H1 (cell line): ENCODE measurements around the gene MYLK. TPM values are rescaled to one million over a fixed set of nuclear protein-coding genes. Genes with fewer than 3 reads are reported as not detected.
A peak's percentile ranks its signal among the peaks of the same experiment; 100 is the strongest.

Experiments used
- CTCF ChIA-PET: fragments of 300-600 bp; sonication (Branson Sonifier 250); formaldehyde crosslinking; loops from one replicate; lab custom pipeline; 2021; ENCODE audit not compliant: partially characterized antibody; lab: Charles Lee
- POLR2A ChIA-PET: fragments of 300-600 bp; sonication (Branson Sonifier 250); formaldehyde crosslinking; loops from one replicate; lab custom pipeline; 2021; ENCODE audit warnings: inconsistent platforms; ENCODE audit not compliant: partially characterized antibody; lab: Charles Lee
- DNase-seq, 2 experiments: peaks; one replicate each; pipeline versions ENCODE4 v3.0.0 to v3.0.0-alpha.2; 2010 to 2022; ENCODE audit warnings: low spot score in 2 of 2, low read depth in 1 of 2, mixed read lengths in 1 of 2
- FAIRE-seq: peaks from 2 replicates; lab custom pipeline; 2011; peaks lifted over from hg19 to GRCh38; lab: Jason Lieb, UNC
- H2AFZ ChIP-seq: 2 replicates; pipeline ENCODE4 v1.8.1; 2012; ENCODE audit warnings: low read length, inconsistent platforms
- H2AK5ac ChIP-seq: 2 replicates; pipeline ENCODE4 v1.6.1; 2013; ENCODE audit warnings: low read depth, low read length
- H2BK120ac ChIP-seq: replicated peaks from 2 replicates; pipeline ENCODE3; 2013; ENCODE audit warnings: low read depth, low read length, inconsistent platforms
- H2BK12ac ChIP-seq: 2 replicates; pipeline ENCODE4 v1.6.1; 2013; ENCODE audit warnings: low read depth, low read length
- H2BK15ac ChIP-seq: 2 replicates; pipeline ENCODE4 v1.6.1; 2013; ENCODE audit warnings: low read length
- H2BK20ac ChIP-seq: 2 replicates; pipeline ENCODE4 v1.6.1; 2013; ENCODE audit warnings: low read length
- H2BK5ac ChIP-seq: 2 replicates; pipeline ENCODE4 v1.6.1; 2013; ENCODE audit warnings: low read depth, low read length
- H3K14ac ChIP-seq: 2 replicates; pipeline ENCODE4 v1.6.1; 2013; ENCODE audit warnings: inconsistent platforms; ENCODE audit not compliant: insufficient read length
- H3K18ac ChIP-seq: 2 replicates; pipeline ENCODE4 v1.6.1; 2013; ENCODE audit warnings: low read length; ENCODE audit errors: extremely low read depth
- H3K23ac ChIP-seq: 2 replicates; pipeline ENCODE4 v1.6.1; 2013; ENCODE audit warnings: inconsistent platforms; ENCODE audit not compliant: insufficient read length
- H3K23me2 ChIP-seq: 2 replicates; pipeline ENCODE4 v1.6.1; 2013; ENCODE audit warnings: low read depth, low read length
- H3K27ac ChIP-seq: 2 replicates; pipeline ENCODE4 v1.6.1; 2011; ENCODE audit warnings: low read depth, low read length, inconsistent platforms
- H3K27me3 ChIP-seq, 4 experiments: replicated peaks in 1 of 4; 1 replicate in 1 of 4; 2 replicates in 3 of 4; pipeline versions ENCODE4 v1.6.1 to v1.8.1; 2011 to 2013; ENCODE audit warnings: low read length in 3 of 4, mild to moderate bottlenecking in 3 of 4, inconsistent platforms in 2 of 4, mixed read lengths in 2 of 4, moderate library complexity in 1 of 4; ENCODE audit not compliant: control insufficient read depth in 3 of 4, insufficient read depth in 3 of 4; ENCODE audit errors: extremely low read depth in 1 of 4
- H3K36me3 ChIP-seq, 4 experiments: 2 replicates each; pipeline versions ENCODE4 v1.6.1 to v1.8.1; 2011 to 2013; ENCODE audit warnings: mild to moderate bottlenecking in 4 of 4, low read length in 3 of 4, moderate library complexity in 2 of 4, control low read depth in 1 of 4, inconsistent platforms in 1 of 4; ENCODE audit not compliant: insufficient read depth in 4 of 4, control insufficient read depth in 2 of 4
- H3K4ac ChIP-seq: replicated peaks from 2 replicates; pipeline ENCODE3; 2013; ENCODE audit warnings: low read length, low read depth, mixed read lengths, inconsistent platforms; ENCODE audit not compliant: insufficient read length
- H3K4me1 ChIP-seq, 4 experiments: replicated peaks in 1 of 4; 1 replicate in 1 of 4; 2 replicates in 3 of 4; pipeline versions ENCODE4 v1.6.1 to v1.8.1; 2011 to 2013; ENCODE audit warnings: low read length in 3 of 4, inconsistent platforms in 2 of 4, mixed read lengths in 1 of 4; ENCODE audit not compliant: insufficient read depth in 4 of 4, control insufficient read depth in 3 of 4
- H3K4me2 ChIP-seq, 2 experiments: 2 replicates each; pipeline versions ENCODE4 v1.6.1 to v1.8.1; 2011 to 2013; ENCODE audit warnings: low read depth in 2 of 2, low read length in 2 of 2, control low read depth in 1 of 2, inconsistent platforms in 1 of 2, mild to moderate bottlenecking in 1 of 2; ENCODE audit not compliant: insufficient read depth in 1 of 2
- H3K4me3 ChIP-seq, 4 experiments: fragments of 200-600, 300-600 bp in 1 of 4; sonication (generic), shearing (Covaris generic), sonication (Bioruptor Twin) in 1 of 4; 2 replicates each; pipeline versions ENCODE4 v1.5.1 to v1.8.1; 2011 to 2016; ENCODE audit warnings: low read length in 4 of 4, low read depth in 3 of 4, control low read depth in 2 of 4, inconsistent platforms in 2 of 4, mild to moderate bottlenecking in 2 of 4, mixed read lengths in 1 of 4, moderate library complexity in 1 of 4; ENCODE audit not compliant: insufficient read depth in 2 of 4; ENCODE audit errors: extremely low read depth in 1 of 4
- H3K56ac ChIP-seq: replicated peaks from 2 replicates; pipeline ENCODE3; 2013; ENCODE audit warnings: low read depth, mild to moderate bottlenecking, mixed read lengths, low read length, inconsistent platforms; ENCODE audit not compliant: insufficient read length
- H3K79me1 ChIP-seq: 2 replicates; pipeline ENCODE4 v1.6.1; 2013; ENCODE audit warnings: low read depth, low read length, control low read depth
- H3K79me2 ChIP-seq, 2 experiments: 2 replicates each; pipeline versions ENCODE4 v1.6.1 to v1.8.1; 2012 to 2013; ENCODE audit warnings: low read length in 2 of 2, mild to moderate bottlenecking in 2 of 2, inconsistent platforms in 1 of 2; ENCODE audit not compliant: insufficient read depth in 2 of 2, control insufficient read depth in 1 of 2
- H3K9ac ChIP-seq, 4 experiments: replicated peaks in 1 of 4; 1 replicate in 1 of 4; 2 replicates in 3 of 4; pipeline versions ENCODE4 v1.6.1 to v1.8.1; 2011 to 2013; ENCODE audit warnings: low read depth in 3 of 4, low read length in 3 of 4, control low read depth in 2 of 4, mild to moderate bottlenecking in 2 of 4, moderate library complexity in 2 of 4, inconsistent platforms in 1 of 4; ENCODE audit errors: extremely low read depth in 1 of 4
- H3K9me3 ChIP-seq, 2 experiments: 2 replicates each; pipeline versions ENCODE4 v1.6.1 to v1.8.1; 2012 to 2013; ENCODE audit warnings: mild to moderate bottlenecking in 2 of 2, moderate library complexity in 2 of 2, control low read depth in 1 of 2, inconsistent platforms in 1 of 2, low read depth in 1 of 2, low read length in 1 of 2, mixed read lengths in 1 of 2; ENCODE audit not compliant: insufficient read depth in 2 of 2
- H4K20me1 ChIP-seq, 2 experiments: replicated peaks in 1 of 2; 2 replicates each; pipeline versions ENCODE3 to v1.8.1; 2011 to 2013; ENCODE audit warnings: inconsistent platforms in 2 of 2, low read length in 2 of 2, mild to moderate bottlenecking in 1 of 2; ENCODE audit not compliant: insufficient read depth in 2 of 2, control insufficient read depth in 1 of 2
- H4K5ac ChIP-seq: 2 replicates; pipeline ENCODE4 v1.6.1; 2013; ENCODE audit warnings: low read length, low read depth, mixed read lengths, inconsistent platforms; ENCODE audit not compliant: insufficient read length
- H4K8ac ChIP-seq: 2 replicates; pipeline ENCODE4 v1.8.0; 2013; ENCODE audit warnings: mild to moderate bottlenecking, moderate library complexity, low read length, inconsistent platforms; ENCODE audit not compliant: insufficient read depth; ENCODE audit errors: extremely low read depth
- H4K91ac ChIP-seq: replicated peaks from 2 replicates; pipeline ENCODE3; 2013; ENCODE audit warnings: low read length, mixed read lengths, inconsistent platforms; ENCODE audit not compliant: insufficient read length
- BRCA1 ChIP-seq: IDR thresholded peaks from 2 replicates; pipeline ENCODE4 v1.6.1; 2012; ENCODE audit warnings: low read depth, low read length, improper control_type of control experiment
- RAD21 ChIP-seq, 2 experiments: IDR thresholded peaks in 1 of 2; conservative IDR thresholded peaks in 1 of 2; 2 replicates each; pipeline ENCODE4 v1.6.1; 2011; ENCODE audit warnings: low read depth in 2 of 2, low read length in 2 of 2, improper control_type of control experiment in 1 of 2, inconsistent platforms in 1 of 2, mild to moderate bottlenecking in 1 of 2, moderate library complexity in 1 of 2
- WGBS, 2 experiments: shearing (Covaris generic) in 1 of 2; methylation state at CpG; one replicate each; pipeline versions ENCODE4 v1.1.6 to v1.1.7; 2013 to 2015; ENCODE audit warnings: low lambda C conversion rate in 2 of 2, mixed read lengths in 2 of 2, inconsistent platforms in 1 of 2, low coverage in 1 of 2, missing lambda C conversion rate in 1 of 2; ENCODE audit not compliant: insufficient replicate concordance in 2 of 2, insufficient coverage in 1 of 2, insufficient read length in 1 of 2; ENCODE audit errors: extremely low coverage in 1 of 2, missing lambda C conversion rate in 1 of 2; 5-methylcytosine and 5-hydroxymethylcytosine counted together
- polyA plus RNA-seq, 7 experiments: library from polyadenylated mRNA; depleted of rRNA in 3 of 7; stranded (reverse) in 5 of 7; unstranded in 2 of 7; fragments of >200 nt in 5 of 7; fragments of 200-250 nt in 2 of 7; gene quantifications; 1 replicate in 5 of 7; 2 replicates in 1 of 7; 4 replicates in 1 of 7; pipeline versions ENCODE4 v1.2.1 to v1.2.3, GENCODE V29; 2011 to 2013; ENCODE audit warnings: missing spikeins in 2 of 7, mixed read lengths in 2 of 7
- total RNA-seq: library from RNA; stranded (reverse); fragmentation: NEBNext Ultra II Directional; extraction: Animal tissue kit (Norgen Biotek cat#: 25700); gene quantifications from 2 replicates; pipeline ENCODE4 v1.2.1, GENCODE V29; 2021
- TF ChIP-seq, protein P1 (sequence below), 3 experiments: IDR thresholded peaks; 1 replicate in 2 of 3; 2 replicates in 1 of 3; pipeline versions ENCODE4 v1.5.1 to v1.6.1; 2011; ENCODE audit warnings: low read length in 3 of 3, mild to moderate bottlenecking in 3 of 3, inconsistent platforms in 2 of 3, low read depth in 1 of 3, moderate library complexity in 1 of 3; ENCODE audit not compliant: insufficient read depth in 1 of 3; ENCODE audit errors: control extremely low read depth in 1 of 3

The MYLK gene
- total and polyA plus RNA-seq, 2 of the 8 experiments (the other 6 are each of a cell fraction or from before 2014, with no cell fraction given) = 11.6 to 21.3 TPM

DNA sequence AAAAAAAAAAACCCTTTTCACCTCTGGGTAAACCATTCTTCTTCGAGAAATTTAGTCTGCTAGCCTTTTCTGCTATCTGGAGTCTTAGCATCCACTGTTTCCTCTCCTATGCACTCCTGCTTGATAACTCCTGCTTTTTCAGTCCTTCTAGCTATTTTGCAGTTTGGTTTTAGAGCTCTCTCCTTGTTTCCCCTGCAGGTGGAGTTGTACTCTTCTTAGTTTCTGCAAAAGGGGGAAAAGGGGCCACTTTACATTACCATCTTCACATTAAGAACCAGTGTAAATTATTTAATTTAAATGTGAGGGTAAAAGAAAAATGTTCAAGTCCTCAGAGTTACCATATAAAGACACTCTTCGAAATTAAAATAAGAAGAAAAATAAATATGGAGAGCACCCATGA, 23.6 kb upstream of the MYLK start:
- no peaks in the 10 kb centered on the region for H3K79me2 ChIP-seq
- FAIRE-seq (no peak), DNase-seq (no peak)
- no peaks in the 10 kb centered on the region for H3K27me3 ChIP-seq
- no peak overlapping the region for H3K18ac ChIP-seq
- H3K27ac ChIP-seq = no peak overlapping the region
- WGBS, 2 experiments = 59% methylated on average over 2 of the region's 2 CpGs; no CpG with 5 or more reads in 1 of the 2 experiments
- H4K5ac ChIP-seq = no peak overlapping the region
- no peak overlapping the region for H3K56ac ChIP-seq
- H4K20me1 ChIP-seq = no peaks in the 10 kb centered on the region
- H3K9me3 ChIP-seq = no peaks in the 10 kb centered on the region
- H2BK15ac ChIP-seq = no peak overlapping the region
- no peak overlapping the region for H4K91ac ChIP-seq
- no peak overlapping the region for H4K8ac ChIP-seq
- H2BK20ac ChIP-seq = no peak overlapping the region
- no peak overlapping the region for H2AFZ ChIP-seq
- no peak overlapping the region for H2AK5ac ChIP-seq
- no peaks in the 10 kb centered on the region for H3K79me1 ChIP-seq
- no peaks in the 10 kb centered on the region for H3K4me1 ChIP-seq
- CTCF ChIA-PET = interaction anchor here (0.6 to 1.6 kb wide), 17 partner anchors 9 to 728 kb away, joined by 3 to 8 read pairs (median 3); no protein-coding TSS in a partner anchor
- no peak overlapping the region for H2BK5ac ChIP-seq
- H3K9ac ChIP-seq = no peak overlapping the region
- no peak overlapping the region for H3K4me2 ChIP-seq
- H3K36me3 ChIP-seq = no peaks in the 10 kb centered on the region; a peak in 1 of 8 replicates
- no peak overlapping the region for H3K14ac ChIP-seq
- H2BK12ac ChIP-seq = no peak overlapping the region
- H3K23ac ChIP-seq = no peak overlapping the region
- POLR2A ChIA-PET = interaction anchor here (0.8 to 0.9 kb wide), 2 partner anchors 11 to 48 kb away, joined by 3 to 4 read pairs; no protein-coding TSS in a partner anchor
- no peaks in the 10 kb centered on the region for H3K23me2 ChIP-seq
- H2BK120ac ChIP-seq = no peak overlapping the region
- TF ChIP-seq RAD21 (IDR thresholded peaks at IDR 0.05 in 1 of 2, conservative IDR thresholded peaks at IDR 0.05 in 1 of 2; ENCODE audit: low read depth in 2 of 2, low read length in 2 of 2) = peak; percentile 36 to 51; a peak in 3 of 4 replicates
- TF ChIP-seq, protein P1, sequence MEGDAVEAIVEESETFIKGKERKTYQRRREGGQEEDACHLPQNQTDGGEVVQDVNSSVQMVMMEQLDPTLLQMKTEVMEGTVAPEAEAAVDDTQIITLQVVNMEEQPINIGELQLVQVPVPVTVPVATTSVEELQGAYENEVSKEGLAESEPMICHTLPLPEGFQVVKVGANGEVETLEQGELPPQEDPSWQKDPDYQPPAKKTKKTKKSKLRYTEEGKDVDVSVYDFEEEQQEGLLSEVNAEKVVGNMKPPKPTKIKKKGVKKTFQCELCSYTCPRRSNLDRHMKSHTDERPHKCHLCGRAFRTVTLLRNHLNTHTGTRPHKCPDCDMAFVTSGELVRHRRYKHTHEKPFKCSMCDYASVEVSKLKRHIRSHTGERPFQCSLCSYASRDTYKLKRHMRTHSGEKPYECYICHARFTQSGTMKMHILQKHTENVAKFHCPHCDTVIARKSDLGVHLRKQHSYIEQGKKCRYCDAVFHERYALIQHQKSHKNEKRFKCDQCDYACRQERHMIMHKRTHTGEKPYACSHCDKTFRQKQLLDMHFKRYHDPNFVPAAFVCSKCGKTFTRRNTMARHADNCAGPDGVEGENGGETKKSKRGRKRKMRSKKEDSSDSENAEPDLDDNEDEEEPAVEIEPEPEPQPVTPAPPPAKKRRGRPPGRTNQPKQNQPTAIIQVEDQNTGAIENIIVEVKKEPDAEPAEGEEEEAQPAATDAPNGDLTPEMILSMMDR (IDR thresholded peaks at IDR 0.05; ENCODE audit: control extremely low read depth in 1 of 3, insufficient read depth in 1 of 3, low read depth in 1 of 3, low read length in 3 of 3) = peak in 2 of 3 experiments; percentile 32 to 34; a peak in 2 of 4 replicates
- no peak for TF ChIP-seq BRCA1
- no peak overlapping the region for H3K4me3 ChIP-seq
- H3K4ac ChIP-seq = no peak overlapping the region
